Lung (tissue), 16 donors: ENCODE data around the gene AUP1. TPM values are rescaled to one million over a fixed set of nuclear protein-coding genes. Genes with fewer than 3 reads are reported as not detected.
A peak's percentile ranks its signal among the peaks of the same experiment; 100 is the strongest.

Experiments used
- ATAC-seq: fragments of 200-7000 bp; cut with Tn5 transposase; one replicate; pipeline ENCODE4 v1.9.1; 2020; ENCODE audit warnings: moderate number of reproducible peaks; ENCODE audit not compliant: insufficient read depth, low FRiP score
- DNase-seq, 3 donors: peaks; one replicate each; pipeline ENCODE4 v3.0.0-alpha.2; 2013 to 2017
- H3K27ac ChIP-seq, 2 donors: one replicate each; pipeline ENCODE4 v1.5.1; 2013; ENCODE audit warnings: mild to moderate bottlenecking in 2 of 2, moderate library complexity in 2 of 2, control low read depth in 1 of 2, inconsistent platforms in 1 of 2, low read depth in 1 of 2, low read length in 1 of 2
- H3K27me3 ChIP-seq, 3 donors: one replicate each; pipeline ENCODE4 v1.5.1; 2013; ENCODE audit warnings: low read length in 2 of 3; ENCODE audit not compliant: control insufficient read depth in 3 of 3, insufficient read depth in 3 of 3
- H3K36me3 ChIP-seq, 4 donors: one replicate each; pipeline ENCODE4 v1.5.1; 2013; ENCODE audit warnings: low read length in 4 of 4, mild to moderate bottlenecking in 1 of 4, moderate library complexity in 1 of 4; ENCODE audit not compliant: control insufficient read depth in 4 of 4, insufficient read depth in 4 of 4
- H3K4me1 ChIP-seq, 5 donors: one replicate each; pipeline ENCODE4 v1.5.1; 2013; ENCODE audit warnings: low read length in 5 of 5, mild to moderate bottlenecking in 2 of 5, moderate library complexity in 1 of 5; ENCODE audit not compliant: control insufficient read depth in 5 of 5, insufficient read depth in 5 of 5
- H3K4me3 ChIP-seq: one replicate; pipeline ENCODE4 v1.5.1; 2013; ENCODE audit warnings: mild to moderate bottlenecking, control low read depth, moderate library complexity
- H3K9ac ChIP-seq, 2 donors: one replicate each; pipeline ENCODE4 v1.5.1; 2013; ENCODE audit warnings: low read length in 2 of 2, control low read depth in 1 of 2; ENCODE audit not compliant: insufficient read depth in 1 of 2
- H3K9me3 ChIP-seq, 4 donors: one replicate each; pipeline ENCODE4 v1.5.1; 2013; ENCODE audit warnings: low read length in 3 of 4, mild to moderate bottlenecking in 1 of 4, moderate library complexity in 1 of 4; ENCODE audit not compliant: control insufficient read depth in 4 of 4, insufficient read depth in 3 of 4
- CTCF ChIP-seq: IDR thresholded peaks from 2 replicates; pipeline ENCODE4 v1.5.1; 2012; ENCODE audit warnings: mild to moderate bottlenecking; ENCODE audit errors: control extremely low read depth, extremely low read depth
- WGBS, 2 donors: extraction: QIAGEN DNeasy Blood & Tissue Kit; methylation state at CpG; one replicate each; pipeline ENCODE4 v1.1.7; 2013; 5-methylcytosine and 5-hydroxymethylcytosine counted together
- long read RNA-seq, 5 donors: transcript quantifications; one replicate each; lab custom pipeline, GENCODE V29; 2026
- polyA plus RNA-seq, 2 donors: library from polyadenylated mRNA; stranded (reverse); fragments of 200-250 nt; gene quantifications; one replicate each; pipeline ENCODE4 v1.2.1, GENCODE V29; 2013
- total RNA-seq, 2 donors: library from RNA; depleted of rRNA in 1 of 2; stranded (reverse); fragments of >200 nt in 1 of 2; gene quantifications; one replicate each; pipeline ENCODE4 v1.2.1, GENCODE V29; 2014 to 2021
- donor health status: control.
- donor health status: control.
- donor health status: Bipolar disorder and iron deficiency.
- donor health status: healthy.
- donor health status: DM: yes; HTN: yes; CAD: no.

The AUP1 gene
- 100 to 1,000 TPM in 1 of 2 donors, 10 to 100 TPM in 1; 65.6 to 102 TPM for total RNA-seq
- polyA plus RNA-seq: 100 to 1,000 TPM; 156 to 185 TPM
- long read RNA-seq, donor 1, transcript AUP1-201 (12 exons, 1,695 nt): major isoform, 13 of 41 reads
- long read RNA-seq, donor 1, partial matches to known transcripts: 24 of 41 reads
- long read RNA-seq, donor 1, other reads (novel, unspliced or antisense): 0 of 41 reads
- long read RNA-seq, donor 2, partial matches to known transcripts: 16 of 21 reads
- long read RNA-seq, donor 2, other reads (novel, unspliced or antisense): 0 of 21 reads
- long read RNA-seq, donor 3, partial matches to known transcripts: 11 of 16 reads
- long read RNA-seq, donor 3, other reads (novel, unspliced or antisense): 0 of 16 reads
- long read RNA-seq, donor 4, partial matches to known transcripts: 9 of 13 reads
- long read RNA-seq, donor 4, other reads (novel, unspliced or antisense): 0 of 13 reads
- long read RNA-seq, donor 5, transcript AUP1-201 (12 exons, 1,695 nt): major isoform, 17 of 66 reads
- long read RNA-seq, donor 5, partial matches to known transcripts: 45 of 66 reads
- long read RNA-seq, donor 5, other reads (novel, unspliced or antisense): 0 of 66 reads

- Histone ChIP-seq H3K27me3 (no peaks in the 10 kb centered on the region), H3K9ac (peak within 1 kb of the TSS; percentile 84 to 90), H3K36me3 (peaks cover 14 to 44% (median 35%) of the 10 kb centered on the region in 4 donors), H3K27ac (peak within 1 kb of the TSS; percentile 87 to 97), H3K9me3 (no peaks in the 10 kb centered on the region), H3K4me3 (peak within 1 kb of the TSS; percentile 99), H3K4me1 (peaks cover 8 to 23% (median 11%) of the 10 kb centered on the region in 5 donors)
- TF ChIP-seq CTCF: no peak
- DNase-seq: peak; percentile 99
- ATAC-seq: peak; percentile 97
- 0% methylated on average over 72 to 87 of the region's 87 CpGs for WGBS, 2 donors
Measured at GRCh38 chr2:74529357-74530238, at the start of gene AUP1, which contains the start of gene HTRA2. AUP1 (minus strand) TSS chr2:74529706; CDS start chr2:74529629, 77 bp downstream. HTRA2 (plus strand) TSS chr2:74529933; CDS start chr2:74530007, 74 bp downstream.

- Histone ChIP-seq H3K27me3 (no peaks in the 10 kb centered on the region), H3K9me3 (no peaks in the 10 kb centered on the region), H3K4me3 (no peak overlapping the region), H3K27ac (peak overlapping the region in 1 of 2 donors; percentile 47), H3K4me1 (no peaks in the 10 kb centered on the region), H3K36me3 (no peaks in the 10 kb centered on the region), H3K9ac (no peak overlapping the region)
- DNase-seq (no peak), ATAC-seq (no peak)
- TF ChIP-seq CTCF: no peak
- 49 to 72% methylated on average over 3 of the region's 3 CpGs for WGBS, 2 donors
Measured at GRCh38 chr2:74578408-74578807, 48.9 kb upstream of the AUP1 start.

- ATAC-seq (peak; percentile 28), DNase-seq (peak in 2 of 3 donors; percentile 27 to 37)
- 10 to 33% methylated on average over 2 of the region's 2 CpGs for whole genome bisulfite sequencing, 2 donors
- Histone ChIP-seq H3K36me3 (no peaks in the 10 kb centered on the region), H3K9ac (no peak overlapping the region), H3K4me1 (no peaks in the 10 kb centered on the region), H3K27ac (no peak overlapping the region), H3K9me3 (no peaks in the 10 kb centered on the region), H3K27me3 (no peaks in the 10 kb centered on the region), H3K4me3 (no peak overlapping the region)
- TF ChIP-seq CTCF: no peak
Measured at GRCh38 chr2:74577448-74577847, 47.9 kb upstream of the AUP1 start.
